ENCODE data around the gene DHX35. TPM values are rescaled to one million over a fixed set of nuclear protein-coding genes. Genes with fewer than 3 reads are reported as not detected.

Gene DHX35
- total RNA-seq, 1 experiment from 2014 or later: 20.4 TPM

- ChIA-PET POLR2A (no interaction called here), CTCF (no interaction called here)
- Mint-ChIP-seq H3K9me3 (no peaks in the 10 kb centered on the region), H3K36me3 (peaks cover 29% of the 10 kb centered on the region), H3K27me3 (ENCODE audit: low read depth) (no peaks in the 10 kb centered on the region), H3K27ac (no peak overlapping the region), H3K4me3 (no peak overlapping the region), H3K4me1 (no peaks in the 10 kb centered on the region)
- ATAC-seq (no peak), DNase-seq (ENCODE audit: low spot score) (no peak)
- no peak for TF ChIP-seq PREB (CRISPR knock-in tag; IDR thresholded peaks at IDR 0.05; ENCODE audit: borderline replicate concordance)
- TF ChIP-seq ZNF219 (CRISPR knock-in tag; IDR thresholded peaks at IDR 0.05; ENCODE audit: borderline replicate concordance): no peak
These were observed 11.5 kb downstream of the DHX35 start for GRCh38 chr20:38973645-38974044.

- CTCF ChIA-PET: no interaction called here
- TF ChIP-seq ZNF121 (CRISPR knock-in tag; IDR thresholded peaks at IDR 0.05) (no peak), ERG (CRISPR knock-in tag; IDR thresholded peaks at IDR 0.05) (no peak), RORB (CRISPR knock-in tag; IDR thresholded peaks at IDR 0.05) (no peak), CREM (CRISPR knock-in tag; IDR thresholded peaks at IDR 0.05) (no peak), GABPB1 (CRISPR knock-in tag; IDR thresholded peaks at IDR 0.05) (no peak), SP1 (CRISPR knock-in tag; conservative IDR thresholded peaks at IDR 0.05) (no peak), FOXP1 (CRISPR knock-in tag; IDR thresholded peaks at IDR 0.05; ENCODE audit: borderline replicate concordance) (no peak), SMAD4 (CRISPR knock-in tag; IDR thresholded peaks at IDR 0.05) (no peak), CREB1 (CRISPR knock-in tag; IDR thresholded peaks at IDR 0.05) (no peak), CBFB (CRISPR knock-in tag; IDR thresholded peaks at IDR 0.05; ENCODE audit: low read depth) (no peak)
- Mint-ChIP-seq H3K4me1 (no peaks in the 10 kb centered on the region), H3K4me3 (no peak overlapping the region), H3K36me3 (peaks cover 17% of the 10 kb centered on the region), H3K27me3 (ENCODE audit: low read depth) (no peaks in the 10 kb centered on the region), H3K9me3 (no peaks in the 10 kb centered on the region), H3K27ac (no peak overlapping the region)
- no peak for DNase-seq (ENCODE audit: low spot score)
- no peak for ATAC-seq
- POLR2A ChIA-PET: no interaction called here
These were observed 13.5 kb downstream of the DHX35 start for GRCh38 chr20:38975539-38976120.

- ChIA-PET CTCF (no interaction called here), POLR2A (interaction anchor here (1.1 kb wide), 1 partner anchor 17 kb away, joined by 3 read pairs; the partner anchor contains the start of gene DHX35)
- Mint-ChIP-seq H3K27me3 (ENCODE audit: low read depth) (no peaks in the 10 kb centered on the region), H3K27ac (no peak overlapping the region), H3K36me3 (peaks cover 8% of the 10 kb centered on the region; the same call in 1 of the 2 replicates), H3K9me3 (no peaks in the 10 kb centered on the region), H3K4me1 (peaks cover 6% of the 10 kb centered on the region), H3K4me3 (no peak overlapping the region)
- no peak for DNase-seq (ENCODE audit: low spot score)
- ATAC-seq: no peak
- TF ChIP-seq CREM (CRISPR knock-in tag; IDR thresholded peaks at IDR 0.05) (no peak), E2F1 (CRISPR knock-in tag; IDR thresholded peaks at IDR 0.05) (no peak), RORB (CRISPR knock-in tag; IDR thresholded peaks at IDR 0.05) (no peak), AR (CRISPR knock-in tag; IDR thresholded peaks at IDR 0.05) (no peak), SP1 (CRISPR knock-in tag; conservative IDR thresholded peaks at IDR 0.05) (no peak), CREB1 (CRISPR knock-in tag; IDR thresholded peaks at IDR 0.05) (no peak), ESRRA (CRISPR knock-in tag; IDR thresholded peaks at IDR 0.05; ENCODE audit: borderline replicate concordance) (no peak), ZBTB21 (CRISPR knock-in tag; IDR thresholded peaks at IDR 0.05; ENCODE audit: borderline replicate concordance) (no peak), FOXP4 (CRISPR knock-in tag; IDR thresholded peaks at IDR 0.05) (no peak), ZNF416 (CRISPR knock-in tag; IDR thresholded peaks at IDR 0.05) (no peak), ATF6 (CRISPR knock-in tag; IDR thresholded peaks at IDR 0.05) (no peak)
These were observed 17.3 kb downstream of the DHX35 start for GRCh38 chr20:38979434-38979833.
